ENCODE measurements around the gene PPP2R5E. TPM values are rescaled to one million over a fixed set of nuclear protein-coding genes. Genes with fewer than 3 reads are reported as not detected.

The PPP2R5E gene
- total RNA-seq, 3 donors from 2014 or later (not counting 1 experiment from before 2014, with no cell fraction given) = 57.4 to 64.1 (median 62.4) TPM

DNA sequence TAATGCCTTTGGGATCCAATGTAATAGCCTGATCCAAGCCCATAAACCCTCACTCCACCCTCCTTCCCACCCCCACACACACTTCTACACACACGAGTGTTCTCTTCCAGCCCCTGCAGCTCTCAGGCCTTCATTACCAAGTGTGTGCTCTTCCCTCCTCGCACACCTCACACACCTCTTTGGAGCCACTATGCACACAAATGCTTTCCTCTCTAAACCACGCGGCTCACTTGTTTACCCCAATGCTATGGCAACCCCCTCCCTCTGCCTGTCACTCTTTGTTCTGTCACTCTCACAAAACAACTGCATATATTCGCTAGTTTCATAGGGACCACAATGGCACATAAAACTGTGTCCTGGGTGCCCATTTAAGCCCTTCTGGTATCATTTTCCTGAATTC, 35.1 kb downstream of the PPP2R5E start:
- H3K4me3 ChIP-seq (ENCODE audit: low read length) = no peak overlapping the region
- DNase-seq (peak in 1 of 2 donors; percentile 52), ATAC-seq (peak; percentile 43 to 73 (median 44))
- H3K4me1 Mint-ChIP-seq = peaks cover 68% of the 10 kb centered on the region in 2 donors
- H3K9me3 Mint-ChIP-seq = peaks cover 0 to 2% of the 10 kb centered on the region in 2 donors
- H3K27me3 Mint-ChIP-seq (ENCODE audit: low read depth in 2 of 2) = no peaks in the 10 kb centered on the region
- no peaks in the 10 kb centered on the region for H3K36me3 Mint-ChIP-seq
- no peaks in the 10 kb centered on the region for H3K9me3 ChIP-seq (ENCODE audit: control insufficient read depth, insufficient read depth, low read length)
- H3K27me3 ChIP-seq (ENCODE audit: control insufficient read depth, insufficient read depth, low read length) = no peaks in the 10 kb centered on the region
- WGBS (ENCODE audit: insufficient coverage) = 38% methylated on average over 5 of the region's 5 CpGs
- H3K36me3 ChIP-seq (ENCODE audit: control insufficient read depth, insufficient read depth, low read length) = no peaks in the 10 kb centered on the region
- peaks cover 29% of the 10 kb centered on the region for H3K4me1 ChIP-seq (ENCODE audit: control insufficient read depth, insufficient read depth, low read length)
- no peak overlapping the region for H3K27ac ChIP-seq (ENCODE audit: low read length)
- TF ChIP-seq, protein P1, sequence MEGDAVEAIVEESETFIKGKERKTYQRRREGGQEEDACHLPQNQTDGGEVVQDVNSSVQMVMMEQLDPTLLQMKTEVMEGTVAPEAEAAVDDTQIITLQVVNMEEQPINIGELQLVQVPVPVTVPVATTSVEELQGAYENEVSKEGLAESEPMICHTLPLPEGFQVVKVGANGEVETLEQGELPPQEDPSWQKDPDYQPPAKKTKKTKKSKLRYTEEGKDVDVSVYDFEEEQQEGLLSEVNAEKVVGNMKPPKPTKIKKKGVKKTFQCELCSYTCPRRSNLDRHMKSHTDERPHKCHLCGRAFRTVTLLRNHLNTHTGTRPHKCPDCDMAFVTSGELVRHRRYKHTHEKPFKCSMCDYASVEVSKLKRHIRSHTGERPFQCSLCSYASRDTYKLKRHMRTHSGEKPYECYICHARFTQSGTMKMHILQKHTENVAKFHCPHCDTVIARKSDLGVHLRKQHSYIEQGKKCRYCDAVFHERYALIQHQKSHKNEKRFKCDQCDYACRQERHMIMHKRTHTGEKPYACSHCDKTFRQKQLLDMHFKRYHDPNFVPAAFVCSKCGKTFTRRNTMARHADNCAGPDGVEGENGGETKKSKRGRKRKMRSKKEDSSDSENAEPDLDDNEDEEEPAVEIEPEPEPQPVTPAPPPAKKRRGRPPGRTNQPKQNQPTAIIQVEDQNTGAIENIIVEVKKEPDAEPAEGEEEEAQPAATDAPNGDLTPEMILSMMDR (IDR thresholded peaks at IDR 0.05) = no peak
- intact Hi-C loops (cut with micrococcal nuclease) = no loop called here
- peak overlapping the region; percentile 69 for H3K4me3 Mint-ChIP-seq
- peak overlapping the region; percentile 79 to 84 for H3K27ac Mint-ChIP-seq

DNA sequence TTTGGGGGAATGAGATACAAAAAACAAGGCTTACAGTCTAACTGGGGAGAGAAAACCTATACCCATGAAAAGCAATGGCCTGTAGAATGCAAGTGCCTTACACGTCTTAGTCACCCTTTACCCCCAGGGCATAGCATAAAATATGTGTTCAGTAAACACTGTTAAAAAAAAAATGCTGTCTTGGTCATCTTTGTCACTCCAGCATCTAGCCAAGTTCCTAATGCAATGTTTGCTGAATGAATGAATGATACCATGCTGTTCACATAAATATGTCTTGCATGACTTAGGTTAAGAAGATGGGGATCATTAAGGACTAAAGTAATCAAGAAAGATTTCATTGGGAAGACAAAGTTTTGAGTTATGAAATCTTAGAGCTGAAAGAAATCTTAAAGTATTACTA, 38.5 kb downstream of the PPP2R5E start:
- Mint-ChIP-seq H3K9me3 (peaks cover 0 to 2% of the 10 kb centered on the region in 2 donors), H3K4me3 (no peak overlapping the region), H3K4me1 (peaks cover 54 to 55% of the 10 kb centered on the region in 2 donors), H3K27ac (no peak overlapping the region), H3K36me3 (no peaks in the 10 kb centered on the region), H3K27me3 (ENCODE audit: low read depth in 2 of 2) (no peaks in the 10 kb centered on the region)
- Histone ChIP-seq H3K36me3 (ENCODE audit: control insufficient read depth, insufficient read depth, low read length) (no peaks in the 10 kb centered on the region), H3K27ac (ENCODE audit: low read length) (no peak overlapping the region), H3K27me3 (ENCODE audit: control insufficient read depth, insufficient read depth, low read length) (no peaks in the 10 kb centered on the region), H3K4me1 (ENCODE audit: control insufficient read depth, insufficient read depth, low read length) (peaks cover 11% of the 10 kb centered on the region), H3K9me3 (ENCODE audit: control insufficient read depth, insufficient read depth, low read length) (no peaks in the 10 kb centered on the region), H3K4me3 (ENCODE audit: low read length) (no peak overlapping the region)
- no peak for ATAC-seq
- TF ChIP-seq, protein P1 (IDR thresholded peaks at IDR 0.05) = no peak
- intact Hi-C loops (cut with micrococcal nuclease) = no loop called here
- DNase-seq = no peak
- WGBS (ENCODE audit: insufficient coverage) = 88% methylated on average over 1 of the region's 1 CpG

DNA sequence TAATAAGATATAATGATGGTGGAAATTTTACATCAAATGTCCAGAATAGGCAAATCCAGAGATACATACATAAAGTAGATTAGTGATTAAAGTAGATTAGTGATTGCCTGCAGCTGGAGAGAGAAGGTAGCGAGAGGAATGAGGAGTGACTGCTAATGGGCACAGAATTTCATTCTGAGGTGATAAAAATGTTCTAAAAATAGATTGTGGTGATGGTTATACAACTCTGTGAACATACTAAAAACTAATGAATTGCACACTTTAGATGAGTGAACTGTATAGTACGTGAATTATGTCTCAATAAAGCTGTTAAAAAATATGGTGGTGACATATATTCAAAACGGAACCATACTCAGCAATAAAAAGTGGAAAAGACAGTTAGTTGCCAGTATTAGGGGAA, 41.7 kb downstream of the PPP2R5E start:
- no peaks in the 10 kb centered on the region for H3K36me3 Mint-ChIP-seq
- H3K9me3 Mint-ChIP-seq = no peaks in the 10 kb centered on the region
- DNase-seq (no peak), ATAC-seq (no peak)
- TF ChIP-seq, protein P1 (IDR thresholded peaks at IDR 0.05) = no peak
- no peak overlapping the region for H3K4me3 ChIP-seq (ENCODE audit: low read length)
- H3K36me3 ChIP-seq (ENCODE audit: control insufficient read depth, insufficient read depth, low read length) = no peaks in the 10 kb centered on the region
- H3K4me3 Mint-ChIP-seq = no peak overlapping the region
- no peaks in the 10 kb centered on the region for H3K27me3 Mint-ChIP-seq (ENCODE audit: low read depth in 2 of 2)
- H3K4me1 Mint-ChIP-seq = peaks cover 58 to 59% of the 10 kb centered on the region in 2 donors
- no peaks in the 10 kb centered on the region for H3K27me3 ChIP-seq (ENCODE audit: control insufficient read depth, insufficient read depth, low read length)
- H3K9me3 ChIP-seq (ENCODE audit: control insufficient read depth, insufficient read depth, low read length) = no peaks in the 10 kb centered on the region
- intact Hi-C loops (cut with micrococcal nuclease) = no loop called here
- no peaks in the 10 kb centered on the region for H3K4me1 ChIP-seq (ENCODE audit: control insufficient read depth, insufficient read depth, low read length)
- WGBS (ENCODE audit: insufficient coverage) = 90% methylated on average over 3 of the region's 3 CpGs
- no peak overlapping the region for H3K27ac ChIP-seq (ENCODE audit: low read length)
- no peak overlapping the region for H3K27ac Mint-ChIP-seq

DNA sequence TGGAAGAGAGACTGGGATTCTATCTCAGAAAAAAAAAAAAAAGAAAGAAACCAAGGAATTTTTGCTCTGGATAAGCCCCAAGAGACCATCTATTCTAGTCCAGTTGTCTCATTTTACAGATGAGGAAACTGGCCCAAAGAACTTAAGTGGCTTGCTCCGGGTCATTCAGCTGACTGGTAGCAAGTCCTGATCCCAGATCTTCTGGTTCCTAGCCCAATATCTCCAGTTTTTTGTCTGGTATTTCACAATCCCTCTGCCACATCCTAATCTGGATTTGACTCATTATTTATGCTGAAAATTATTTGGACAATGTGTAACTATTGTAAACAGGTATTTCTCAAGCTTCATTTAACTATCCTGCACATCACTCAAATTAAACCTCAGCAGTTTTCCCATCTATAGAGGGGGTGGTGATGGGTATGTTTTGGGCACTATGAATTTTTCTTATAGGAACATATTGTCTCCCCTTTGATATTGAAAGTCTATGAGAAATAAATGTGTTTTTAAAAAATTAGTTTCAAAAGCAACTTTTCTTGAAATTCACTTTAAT, 43.4 kb downstream of the PPP2R5E start:
- Mint-ChIP-seq H3K36me3 (no peaks in the 10 kb centered on the region), H3K9me3 (no peaks in the 10 kb centered on the region), H3K27ac (peak overlapping the region in 1 of 2 donors; percentile 54), H3K4me3 (no peak overlapping the region), H3K27me3 (ENCODE audit: low read depth in 2 of 2) (no peaks in the 10 kb centered on the region), H3K4me1 (peaks cover 47 to 49% of the 10 kb centered on the region in 2 donors)
- TF ChIP-seq, protein P1 (IDR thresholded peaks at IDR 0.05) = no peak
- Histone ChIP-seq H3K36me3 (ENCODE audit: control insufficient read depth, insufficient read depth, low read length) (no peaks in the 10 kb centered on the region), H3K4me1 (ENCODE audit: control insufficient read depth, insufficient read depth, low read length) (no peaks in the 10 kb centered on the region), H3K27me3 (ENCODE audit: control insufficient read depth, insufficient read depth, low read length) (no peaks in the 10 kb centered on the region), H3K4me3 (ENCODE audit: low read length) (no peak overlapping the region), H3K27ac (ENCODE audit: low read length) (no peak overlapping the region), H3K9me3 (ENCODE audit: control insufficient read depth, insufficient read depth, low read length) (no peaks in the 10 kb centered on the region)
- no peak for DNase-seq
- WGBS (ENCODE audit: insufficient coverage) = 100% methylated on average over 1 of the region's 1 CpG
- intact Hi-C loops (cut with micrococcal nuclease) = no loop called here
- no peak for ATAC-seq

Measured in natural killer cell (primary cell).